GM12864 (cell line): ENCODE data around the gene BICD2.
"Not testable (repeated sequence)": the region's sequence is repeated elsewhere in the genome, so short reads cannot be mapped to it uniquely, and the experiment has no call there.

Source experiments
- DNase-seq: peaks from one replicate; pipeline ENCODE4 v3.0.0-alpha.2; 2011; ENCODE audit warnings: low read depth
- H3K4me3 ChIP-seq: 2 replicates; pipeline ENCODE4 v1.5.1; 2011; ENCODE audit warnings: mild to moderate bottlenecking, low read depth, low read length, control low read depth
- TF ChIP-seq, protein P1 (sequence below): IDR thresholded peaks from 2 replicates; pipeline ENCODE4 v1.5.1; 2011; ENCODE audit warnings: low read depth, mild to moderate bottlenecking, moderate library complexity, low read length, control low read depth, inconsistent platforms; ENCODE audit errors: missing control alignments

The BICD2 gene

DNA sequence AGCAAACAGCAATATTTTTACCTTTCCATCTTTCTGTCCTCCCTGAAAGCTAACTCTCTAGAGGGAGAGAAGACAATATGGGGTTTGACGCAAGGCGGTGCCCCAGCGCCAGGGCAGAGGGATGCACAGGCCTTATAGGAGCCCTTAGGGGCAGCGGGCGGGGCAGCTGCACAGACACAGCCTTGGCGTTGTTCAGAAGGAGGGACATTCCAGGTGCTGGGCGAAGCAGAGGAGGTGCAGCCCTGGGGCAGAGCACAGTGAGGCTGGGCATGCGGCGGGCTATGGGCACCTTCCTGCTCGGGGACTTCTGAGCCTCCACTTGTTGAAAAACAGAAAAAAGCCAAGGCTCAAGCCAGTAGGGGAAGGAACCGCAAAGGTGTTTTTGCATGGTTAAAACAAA lies 33.7 kb upstream of the BICD2 start:
- no peak overlapping the region for H3K4me3 ChIP-seq
- no peak for DNase-seq
- TF ChIP-seq, protein P1, sequence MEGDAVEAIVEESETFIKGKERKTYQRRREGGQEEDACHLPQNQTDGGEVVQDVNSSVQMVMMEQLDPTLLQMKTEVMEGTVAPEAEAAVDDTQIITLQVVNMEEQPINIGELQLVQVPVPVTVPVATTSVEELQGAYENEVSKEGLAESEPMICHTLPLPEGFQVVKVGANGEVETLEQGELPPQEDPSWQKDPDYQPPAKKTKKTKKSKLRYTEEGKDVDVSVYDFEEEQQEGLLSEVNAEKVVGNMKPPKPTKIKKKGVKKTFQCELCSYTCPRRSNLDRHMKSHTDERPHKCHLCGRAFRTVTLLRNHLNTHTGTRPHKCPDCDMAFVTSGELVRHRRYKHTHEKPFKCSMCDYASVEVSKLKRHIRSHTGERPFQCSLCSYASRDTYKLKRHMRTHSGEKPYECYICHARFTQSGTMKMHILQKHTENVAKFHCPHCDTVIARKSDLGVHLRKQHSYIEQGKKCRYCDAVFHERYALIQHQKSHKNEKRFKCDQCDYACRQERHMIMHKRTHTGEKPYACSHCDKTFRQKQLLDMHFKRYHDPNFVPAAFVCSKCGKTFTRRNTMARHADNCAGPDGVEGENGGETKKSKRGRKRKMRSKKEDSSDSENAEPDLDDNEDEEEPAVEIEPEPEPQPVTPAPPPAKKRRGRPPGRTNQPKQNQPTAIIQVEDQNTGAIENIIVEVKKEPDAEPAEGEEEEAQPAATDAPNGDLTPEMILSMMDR, result no peak

DNA sequence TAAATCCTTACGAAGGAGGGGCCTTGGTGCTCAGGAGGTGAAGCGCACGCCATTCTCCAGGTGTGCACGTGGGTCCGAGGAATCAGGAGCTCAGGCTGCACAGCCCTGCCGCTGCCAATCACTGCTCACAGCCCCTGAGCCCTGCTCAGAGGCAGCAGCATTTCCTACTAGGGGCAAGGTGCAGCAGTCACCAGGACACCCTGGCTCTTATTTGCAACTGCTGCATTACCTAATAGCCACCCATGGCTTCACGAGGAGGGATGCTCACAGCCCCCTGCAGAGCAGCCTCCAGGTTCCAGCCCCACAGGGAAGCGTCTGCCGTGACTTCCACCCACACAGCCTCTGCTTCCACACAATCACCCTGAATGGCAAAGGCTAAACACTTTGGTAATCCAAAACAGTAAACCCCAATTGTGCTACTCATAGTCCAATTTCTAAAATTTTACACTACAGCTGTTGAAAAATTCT lies 31.7 kb upstream of the BICD2 start:
- DNase-seq, H3K4me3 ChIP-seq: not testable (repeated sequence)

GRCh38 chr9:92795598-92796336 lies 31.1 kb upstream of the BICD2 start:
- DNase-seq, result no peak
- H3K4me3 ChIP-seq, result no peak overlapping the region
- TF ChIP-seq, protein P1, result no peak

DNA sequence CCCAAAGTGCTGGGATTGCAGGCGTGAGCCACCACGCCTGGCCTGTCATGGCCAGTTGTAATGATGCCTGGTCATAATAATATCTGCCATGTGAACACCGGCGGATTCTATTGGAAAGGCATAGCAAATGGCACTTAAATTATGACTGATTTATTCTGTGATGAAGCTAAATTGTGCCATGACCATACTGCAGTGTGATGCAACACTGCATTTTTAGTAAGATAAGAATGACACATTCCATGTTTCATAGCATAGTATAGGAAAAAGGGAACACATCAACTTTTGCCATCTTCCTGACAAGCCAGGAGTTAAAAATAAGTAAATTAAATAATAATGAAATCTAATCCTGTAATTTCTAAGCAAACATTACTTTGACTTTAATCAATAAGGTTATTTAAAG lies 30.4 kb upstream of the BICD2 start:
- H3K4me3 ChIP-seq, result no peak overlapping the region
- no peak for DNase-seq
- TF ChIP-seq, protein P1, result no peak

- TF ChIP-seq, protein P1, result no peak
- no peak for DNase-seq
- H3K4me3 ChIP-seq, result no peak overlapping the region
These were observed 29.8 kb upstream of the BICD2 start for GRCh38 chr9:92794426-92794825.

DNA sequence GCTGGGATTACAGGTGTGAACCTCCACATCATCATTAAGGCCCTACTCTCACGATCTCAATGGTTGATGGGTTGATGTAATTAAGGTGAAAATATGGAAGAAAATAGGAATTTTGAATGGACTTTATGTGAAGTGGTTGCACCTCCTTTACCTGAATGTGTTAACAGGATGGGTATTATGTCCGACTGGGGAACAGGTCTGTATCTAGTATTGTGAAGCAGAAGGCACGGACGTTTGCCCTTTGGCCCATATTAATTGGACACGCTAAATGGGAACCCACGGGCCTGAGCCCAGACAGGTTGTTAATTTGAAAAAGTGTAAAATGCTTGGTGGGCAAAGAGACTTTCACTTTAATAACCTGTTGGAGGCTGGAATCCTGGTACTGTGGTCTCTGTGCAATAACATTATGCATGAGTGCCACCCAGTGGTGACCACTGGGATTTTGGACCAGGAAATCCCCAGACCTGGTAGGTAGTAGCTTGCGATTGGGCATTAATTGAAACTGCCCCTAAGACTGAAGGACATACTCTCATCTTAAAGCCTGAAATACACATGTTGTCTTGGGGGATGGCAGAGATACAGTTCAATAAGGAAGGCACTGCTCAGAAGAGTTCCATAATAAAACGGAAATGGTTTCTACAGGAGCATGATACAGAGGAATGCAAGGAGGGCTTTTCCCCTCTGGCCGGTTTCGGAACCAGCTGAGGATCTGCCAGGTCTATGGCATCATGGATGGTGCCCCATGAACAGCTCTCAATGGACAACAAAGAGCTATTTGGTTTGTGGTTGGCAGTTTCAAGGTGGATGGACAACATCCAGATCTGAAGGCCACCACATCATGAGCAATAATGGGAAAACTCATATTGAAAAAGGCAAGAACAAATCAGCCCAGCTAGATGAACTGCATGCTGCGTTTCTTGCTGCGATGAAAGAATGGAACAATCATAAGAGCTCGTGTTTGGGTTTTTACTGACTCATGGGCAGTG lies 26.2 kb upstream of the BICD2 start:
- TF ChIP-seq, protein P1, result peak; percentile 78
- no peak overlapping the region for H3K4me3 ChIP-seq
- peak; percentile 53 for DNase-seq

DNA sequence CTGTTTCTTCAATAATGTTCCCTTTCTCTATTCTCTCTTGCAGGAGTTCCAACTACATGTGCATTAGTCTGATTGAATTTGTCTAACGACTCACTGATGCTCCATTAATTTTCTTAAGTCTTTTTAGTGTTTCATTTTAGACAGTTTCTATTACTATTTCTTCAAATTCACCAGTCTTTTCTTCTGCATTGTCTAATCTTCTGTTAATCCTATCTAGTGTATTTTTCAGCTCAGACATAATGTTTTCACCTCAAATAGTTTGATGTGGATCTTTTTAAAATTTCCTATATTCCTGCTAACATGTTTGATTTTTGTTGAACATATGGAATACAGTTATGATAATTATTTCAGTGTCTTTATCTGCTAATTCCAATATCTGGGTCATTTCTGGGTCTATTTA lies 21.7 kb upstream of the BICD2 start:
- TF ChIP-seq, protein P1, result no peak
- no peak for DNase-seq
- H3K4me3 ChIP-seq, result no peak overlapping the region
